Endothelial cell of umbilical vein (primary cell): ENCODE measurements around the gene MASP2. TPM values are rescaled to one million over a fixed set of nuclear protein-coding genes. Genes with fewer than 3 reads are reported as not detected.

Experiments used
- BruUV-seq: library from RNA; stranded (reverse); fragments of 400-500 nt; replicated peaks from 2 replicates; lab custom pipeline; 2021; lab: Mats Ljungman, UMichigan
- CTCF ChIA-PET: fragments of 300-600, 350-600 bp; sonication (Branson Sonifier 250); formaldehyde crosslinking; loops from one replicate; lab custom pipeline; 2021; ENCODE audit warnings: antibody characterized with exemption, inconsistent platforms; lab: Charles Lee
- POLR2A ChIA-PET: fragments of 300-600, 350-600 bp; sonication (Branson Sonifier 250); formaldehyde crosslinking; loops from one replicate; lab custom pipeline; 2021; ENCODE audit warnings: antibody characterized with exemption, inconsistent platforms; lab: Charles Lee
- DNase-seq: peaks from one replicate; pipeline ENCODE4 v3.0.0-alpha.2; 2011; ENCODE audit warnings: low read depth, low spot score
- FAIRE-seq: peaks from 2 replicates; lab custom pipeline; 2011; peaks lifted over from hg19 to GRCh38; lab: Jason Lieb, UNC
- H2AFZ ChIP-seq: 2 replicates; pipeline ENCODE4 v1.6.0; 2012; ENCODE audit warnings: low read depth, low read length, control low read depth, inconsistent platforms
- H3K27ac ChIP-seq: 2 replicates; pipeline ENCODE4 v1.5.1; 2011; ENCODE audit warnings: low read depth, mild to moderate bottlenecking, control low read depth, low read length, moderate library complexity; ENCODE audit not compliant: insufficient read depth
- H3K27me3 ChIP-seq, 2 experiments: 2 replicates each; pipeline versions ENCODE4 v1.6.0 to v1.6.1; 2011; ENCODE audit warnings: low read length in 2 of 2, mixed read lengths in 1 of 2; ENCODE audit not compliant: control insufficient read depth in 2 of 2, insufficient read depth in 2 of 2
- H3K36me3 ChIP-seq, 2 experiments: 2 replicates in 1 of 2; 3 replicates in 1 of 2; pipeline ENCODE4 v1.5.1; 2011; ENCODE audit warnings: low read length in 2 of 2, mild to moderate bottlenecking in 1 of 2, moderate library complexity in 1 of 2; ENCODE audit not compliant: control insufficient read depth in 2 of 2, insufficient read depth in 2 of 2; ENCODE audit errors: extremely low read depth in 1 of 2
- H3K4me1 ChIP-seq: 3 replicates; pipeline ENCODE4 v1.5.1; 2011; ENCODE audit warnings: mild to moderate bottlenecking, low read length; ENCODE audit not compliant: control insufficient read depth, insufficient read depth; ENCODE audit errors: extremely low read depth
- H3K4me2 ChIP-seq: 2 replicates; pipeline ENCODE4 v1.6.1; 2011; ENCODE audit warnings: low read length, control low read depth, mixed read lengths; ENCODE audit not compliant: insufficient read depth
- H3K4me3 ChIP-seq, 3 experiments: fragments of 200-600 bp in 1 of 3; sonication (generic), shearing (Covaris generic) in 1 of 3; replicated peaks in 1 of 3; 2 replicates each; pipeline ENCODE4 v1.5.1; 2011 to 2016; ENCODE audit warnings: control low read depth in 3 of 3, low read length in 3 of 3, mild to moderate bottlenecking in 2 of 3, inconsistent platforms in 1 of 3, low read depth in 1 of 3, moderate library complexity in 1 of 3; ENCODE audit not compliant: insufficient read depth in 1 of 3
- H3K79me2 ChIP-seq: 2 replicates; pipeline ENCODE4 v1.6.0; 2012; ENCODE audit warnings: low read length, inconsistent platforms; ENCODE audit not compliant: control insufficient read depth, insufficient read depth
- H3K9ac ChIP-seq: replicated peaks from 2 replicates; pipeline ENCODE3; 2011; ENCODE audit warnings: low read length, control low read depth; ENCODE audit not compliant: insufficient read depth; ENCODE audit errors: extremely low read depth
- H3K9me1 ChIP-seq: replicated peaks from 3 replicates; pipeline ENCODE4 v1.6.0; 2011; ENCODE audit warnings: mild to moderate bottlenecking, low read length; ENCODE audit not compliant: control insufficient read depth, insufficient read depth; ENCODE audit errors: extremely low read depth
- H3K9me3 ChIP-seq: replicated peaks from 2 replicates; pipeline ENCODE4 v1.5.1; 2012; ENCODE audit warnings: low read length, inconsistent platforms; ENCODE audit not compliant: control insufficient read depth, insufficient read depth
- H4K20me1 ChIP-seq: replicated peaks from 2 replicates; pipeline ENCODE3; 2011; ENCODE audit warnings: mild to moderate bottlenecking, low read length; ENCODE audit not compliant: control insufficient read depth, insufficient read depth; ENCODE audit errors: extremely low read depth
- CTCF ChIP-seq, 2 donors: IDR thresholded peaks; 1 replicate in 1 of 2; 2 replicates in 1 of 2; pipeline ENCODE4 v1.5.1; 2011; ENCODE audit warnings: low read length in 2 of 2, mild to moderate bottlenecking in 2 of 2, moderate library complexity in 2 of 2, control low read depth in 1 of 2, inconsistent platforms in 1 of 2, low read depth in 1 of 2; ENCODE audit not compliant: insufficient read depth in 1 of 2; ENCODE audit errors: extremely low read depth in 1 of 2
- EZH2 ChIP-seq: IDR thresholded peaks from 2 replicates; pipeline ENCODE4 v1.6.1; 2012; ENCODE audit warnings: borderline replicate concordance, low read depth, mild to moderate bottlenecking, moderate library complexity, low read length, inconsistent platforms; ENCODE audit not compliant: severe bottlenecking
- FOS ChIP-seq: IDR thresholded peaks from 2 replicates; pipeline ENCODE4 v1.6.1; 2011; ENCODE audit warnings: mild to moderate bottlenecking, low read length, moderate library complexity, borderline replicate concordance; ENCODE audit not compliant: insufficient read depth
- GATA2 ChIP-seq: IDR thresholded peaks from 2 replicates; pipeline ENCODE4 v1.7.0; 2011; ENCODE audit warnings: low read depth, mild to moderate bottlenecking, moderate library complexity, mixed read lengths, low read length; ENCODE audit not compliant: insufficient read length, insufficient read depth
- JUN ChIP-seq: IDR thresholded peaks from 2 replicates; pipeline ENCODE4 v1.6.1; 2011; ENCODE audit warnings: borderline replicate concordance, low read depth; ENCODE audit not compliant: insufficient read length, insufficient read depth
- MYC ChIP-seq: IDR thresholded peaks from one replicate; pipeline ENCODE4 v1.6.1; 2011; ENCODE audit warnings: mild to moderate bottlenecking, low read depth, low read length
- POLR2A ChIP-seq: IDR thresholded peaks from 2 replicates; pipeline ENCODE4 v1.6.1; 2012; ENCODE audit warnings: low read depth, mild to moderate bottlenecking, control low read depth, low read length
- POLR2AphosphoS5 ChIP-seq: IDR thresholded peaks from 2 replicates; pipeline ENCODE4 v1.6.1; 2012; ENCODE audit warnings: low read depth, mild to moderate bottlenecking, control low read depth, low read length, moderate library complexity; ENCODE audit not compliant: insufficient read depth
- dilution Hi-C: fragments of 300-500 bp; cut with MboI; formaldehyde crosslinking; loops from one replicate; pipeline ENCODE4 v1.15.0; 2019; ENCODE audit warnings: low sequenced_read_pairs; ENCODE audit not compliant: extremely low pct_ligation_motif_present
- intact Hi-C: fragments of 100-400 bp; cut with micrococcal nuclease; formaldehyde crosslinking; loops from one replicate; pipeline ENCODE4 v1.10.0; 2022
- polyA plus RNA-seq, 4 experiments: library from polyadenylated mRNA; depleted of rRNA in 3 of 4; stranded (reverse) in 3 of 4; unstranded in 1 of 4; fragments of >200 nt; gene quantifications; 2 replicates each; pipeline versions ENCODE4 v1.2.1 to v1.2.3, GENCODE V29; 2011 to 2012; ENCODE audit warnings: missing spikeins in 1 of 4
- total RNA-seq: library from RNA; stranded (reverse); gene quantifications from 2 replicates; pipeline ENCODE4 v1.2.3, GENCODE V29; 2021
- TF ChIP-seq, protein P1 (sequence below): IDR thresholded peaks from 2 replicates; pipeline ENCODE4 v1.6.1; 2011; ENCODE audit not compliant: insufficient read depth, insufficient read length

MASP2 gene
- total and polyA plus RNA-seq, 2 donors (not counting 3 experiments of a cell fraction or from before 2014, with no cell fraction given) = 0.53 TPM; not detected in 1

DNA sequence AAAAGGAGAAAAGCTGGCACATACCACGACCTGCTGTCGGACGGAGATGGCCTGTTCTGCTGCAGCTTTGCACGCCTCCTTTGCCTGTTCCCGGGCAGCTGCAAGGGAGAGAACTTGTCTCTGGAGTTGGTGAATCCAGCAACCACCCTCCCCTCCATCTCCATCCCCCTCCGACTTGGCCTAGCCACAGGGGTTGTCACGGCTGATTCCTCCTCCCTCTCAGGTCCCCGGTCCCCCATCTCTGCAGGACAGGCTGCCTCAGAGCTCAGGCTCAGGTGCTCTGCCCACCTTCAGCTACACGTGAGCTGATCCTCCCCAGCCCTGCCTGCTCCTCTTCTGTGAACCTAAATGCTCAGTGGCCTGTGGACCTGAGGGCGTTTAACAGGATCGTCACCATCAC is 23.8 kb upstream of the MASP2 start:
- CTCF ChIA-PET = interaction anchor here (0.9 to 2.0 kb wide), 3 partner anchors 11 to 33 kb away, joined by 3 to 10 read pairs (median 3); partner anchors contain the start of gene SRM
- dilution Hi-C loops = no loop called here

More for the DNA sequence above, 23.8 kb upstream of the MASP2 start:
- FAIRE-seq = no peak
- H3K9ac ChIP-seq = no peak overlapping the region
- TF ChIP-seq FOS (no peak), POLR2AphosphoS5 (no peak), JUN (no peak), POLR2A (no peak), MYC (no peak), CTCF (IDR thresholded peaks at IDR 0.05; ENCODE audit: extremely low read depth in 1 of 2, insufficient read depth in 1 of 2, low read depth in 1 of 2, low read length in 2 of 2) (no peak), GATA2 (no peak), EZH2 (no peak)
- TF ChIP-seq, protein P1, sequence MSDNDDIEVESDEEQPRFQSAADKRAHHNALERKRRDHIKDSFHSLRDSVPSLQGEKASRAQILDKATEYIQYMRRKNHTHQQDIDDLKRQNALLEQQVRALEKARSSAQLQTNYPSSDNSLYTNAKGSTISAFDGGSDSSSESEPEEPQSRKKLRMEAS = no peak
- H3K36me3 ChIP-seq = peaks cover 35 to 62% of the 10 kb centered on the region in 2 experiments
- no peaks in the 10 kb centered on the region for H3K4me1 ChIP-seq
- no peak overlapping the region for H2AFZ ChIP-seq
- H3K4me3 ChIP-seq = no peak overlapping the region
- H3K27me3 ChIP-seq = no peaks in the 10 kb centered on the region
- intact Hi-C loops = no loop called here
- H3K9me1 ChIP-seq = no peaks in the 10 kb centered on the region
- H3K9me3 ChIP-seq = no peaks in the 10 kb centered on the region
- H3K27ac ChIP-seq = no peak overlapping the region
- H4K20me1 ChIP-seq = no peaks in the 10 kb centered on the region
- no TSS peak for BruUV-seq
- DNase-seq = no peak
- POLR2A ChIA-PET = no interaction called here
- no peaks in the 10 kb centered on the region for H3K79me2 ChIP-seq
- H3K4me2 ChIP-seq = no peak overlapping the region
